Osteoblast (primary cell): ENCODE measurements around the gene CCNA2. TPM values are rescaled to one million over a fixed set of nuclear protein-coding genes. Genes with fewer than 3 reads are reported as not detected.

Source experiments
- DNase-seq: peaks from one replicate; pipeline ENCODE4 v3.0.0; 2011; ENCODE audit warnings: low spot score, mixed read lengths; ENCODE audit not compliant: insufficient read length; ENCODE audit errors: missing footprints
- H2AFZ ChIP-seq: 2 replicates; pipeline ENCODE4 v1.6.0; 2011; ENCODE audit warnings: mild to moderate bottlenecking, low read length
- H3K27ac ChIP-seq: 2 replicates; pipeline ENCODE4 v1.5.1; 2011; ENCODE audit warnings: mild to moderate bottlenecking, low read depth, low read length, moderate library complexity
- H3K27me3 ChIP-seq: 2 replicates; pipeline ENCODE4 v1.6.0; 2012; ENCODE audit warnings: mild to moderate bottlenecking, control low read depth, inconsistent platforms, low read length, moderate library complexity; ENCODE audit not compliant: insufficient read depth
- H3K36me3 ChIP-seq: 2 replicates; pipeline ENCODE4 v1.5.1; 2011; ENCODE audit warnings: mild to moderate bottlenecking, low read length, control low read depth, moderate library complexity; ENCODE audit not compliant: insufficient read depth
- H3K4me1 ChIP-seq: 2 replicates; pipeline ENCODE4 v1.5.1; 2011; ENCODE audit warnings: mild to moderate bottlenecking, low read length, control low read depth, moderate library complexity; ENCODE audit not compliant: insufficient read depth
- H3K4me2 ChIP-seq: 2 replicates; pipeline ENCODE4 v1.6.0; 2011; ENCODE audit warnings: mild to moderate bottlenecking, low read length; ENCODE audit not compliant: insufficient read depth
- H3K4me3 ChIP-seq: fragments of 200-600 bp; sonication (generic); 3 replicates; pipeline ENCODE4 v1.5.1; 2012; ENCODE audit warnings: mild to moderate bottlenecking, low read length, inconsistent platforms; ENCODE audit not compliant: insufficient read depth
- H3K79me2 ChIP-seq: 2 replicates; pipeline ENCODE4 v1.6.0; 2012; ENCODE audit warnings: mild to moderate bottlenecking, low read length, control low read depth, inconsistent platforms; ENCODE audit not compliant: insufficient read depth
- H3K9me3 ChIP-seq: 2 replicates; pipeline ENCODE4 v1.5.1; 2011; ENCODE audit warnings: low read depth, low read length, control low read depth
- H4K20me1 ChIP-seq: 2 replicates; pipeline ENCODE4 v1.6.0; 2012; ENCODE audit warnings: mild to moderate bottlenecking, low read length, control low read depth; ENCODE audit not compliant: insufficient read depth
- CTCF ChIP-seq: IDR thresholded peaks from 2 replicates; pipeline ENCODE4 v1.5.1; 2011; ENCODE audit warnings: mild to moderate bottlenecking, low read depth, low read length, moderate library complexity; ENCODE audit errors: extremely low read depth
- total RNA-seq: library from RNA; depleted of rRNA; stranded (reverse); fragments of >200 nt; gene quantifications from 2 replicates; pipeline ENCODE4 v1.2.3, GENCODE V29; 2012

Gene CCNA2
- total RNA-seq, 1 donor: 8.7 TPM

DNA sequence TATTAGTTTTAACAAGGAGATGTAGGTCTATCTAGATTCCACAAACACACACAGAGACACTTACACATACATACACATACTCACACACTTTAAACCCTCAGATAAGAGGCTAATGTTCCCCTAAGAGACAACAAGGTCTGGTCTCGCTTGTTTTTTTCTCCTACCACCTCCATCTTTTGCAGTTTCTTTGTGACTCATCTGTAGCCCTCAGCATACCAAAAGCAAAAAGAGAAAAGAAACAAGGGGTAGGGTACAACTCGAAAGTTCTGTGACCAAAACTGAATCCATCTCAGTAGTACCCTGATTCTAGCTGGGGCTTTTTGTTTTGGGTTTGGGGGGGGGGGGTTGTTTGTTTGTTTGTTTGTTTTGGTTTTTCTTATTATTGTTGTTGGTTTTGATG, 34.8 kb downstream of the CCNA2 start:
- no peaks in the 10 kb centered on the region for H3K36me3 ChIP-seq
- no peaks in the 10 kb centered on the region for H4K20me1 ChIP-seq
- peak overlapping the region; percentile 80 for H2AFZ ChIP-seq
- H3K79me2 ChIP-seq: no peaks in the 10 kb centered on the region
- no peak overlapping the region for H3K4me3 ChIP-seq
- H3K27me3 ChIP-seq: no peaks in the 10 kb centered on the region
- peaks cover 2% of the 10 kb centered on the region for H3K9me3 ChIP-seq
- H3K27ac ChIP-seq: peak overlapping the region; percentile 88
- H3K4me2 ChIP-seq: peak overlapping the region; percentile 21
- DNase-seq: no peak
- peaks cover 69% of the 10 kb centered on the region for H3K4me1 ChIP-seq
- TF ChIP-seq CTCF: no peak

DNA sequence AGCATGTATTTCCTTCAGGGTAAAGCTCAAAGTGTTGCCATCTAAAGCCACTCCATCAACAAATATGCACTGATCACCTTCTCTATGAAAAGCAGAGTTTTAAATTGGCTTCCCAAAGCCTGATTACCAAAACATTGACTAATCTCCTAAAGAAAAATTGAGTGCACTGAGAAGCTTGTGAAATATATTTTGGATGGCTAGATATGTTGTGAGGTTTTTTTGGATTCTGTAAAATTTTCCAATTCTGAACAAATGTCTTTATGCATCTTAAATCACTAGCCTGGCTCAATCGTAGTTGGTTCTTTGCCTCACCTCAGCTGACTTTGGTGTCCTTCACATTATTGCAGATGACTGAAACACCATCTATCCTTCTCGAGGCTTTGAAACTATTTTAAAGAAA, 37.5 kb downstream of the CCNA2 start:
- no peak for TF ChIP-seq CTCF
- peaks cover 57% of the 10 kb centered on the region for H3K4me1 ChIP-seq
- DNase-seq: no peak
- peak overlapping the region; percentile 97 for H3K27ac ChIP-seq
- H3K4me2 ChIP-seq: no peak overlapping the region
- no peaks in the 10 kb centered on the region for H3K36me3 ChIP-seq
- H3K4me3 ChIP-seq: no peak overlapping the region
- no peaks in the 10 kb centered on the region for H3K27me3 ChIP-seq
- no peaks in the 10 kb centered on the region for H3K79me2 ChIP-seq
- H4K20me1 ChIP-seq: no peaks in the 10 kb centered on the region
- H2AFZ ChIP-seq: no peak overlapping the region
- H3K9me3 ChIP-seq: peaks cover 2% of the 10 kb centered on the region

GRCh38 chr4:121785479-121785878, 38.2 kb downstream of the CCNA2 start:
- Histone ChIP-seq H4K20me1 (no peaks in the 10 kb centered on the region), H3K4me2 (peak overlapping the region; percentile 69), H3K79me2 (no peaks in the 10 kb centered on the region), H3K9me3 (peaks cover 2% of the 10 kb centered on the region), H2AFZ (peak overlapping the region; percentile 9), H3K36me3 (no peaks in the 10 kb centered on the region), H3K27me3 (no peaks in the 10 kb centered on the region), H3K27ac (peak overlapping the region; percentile 97), H3K4me1 (peaks cover 50% of the 10 kb centered on the region), H3K4me3 (peak overlapping the region; percentile 5)
- no peak for TF ChIP-seq CTCF
- no peak for DNase-seq

DNA sequence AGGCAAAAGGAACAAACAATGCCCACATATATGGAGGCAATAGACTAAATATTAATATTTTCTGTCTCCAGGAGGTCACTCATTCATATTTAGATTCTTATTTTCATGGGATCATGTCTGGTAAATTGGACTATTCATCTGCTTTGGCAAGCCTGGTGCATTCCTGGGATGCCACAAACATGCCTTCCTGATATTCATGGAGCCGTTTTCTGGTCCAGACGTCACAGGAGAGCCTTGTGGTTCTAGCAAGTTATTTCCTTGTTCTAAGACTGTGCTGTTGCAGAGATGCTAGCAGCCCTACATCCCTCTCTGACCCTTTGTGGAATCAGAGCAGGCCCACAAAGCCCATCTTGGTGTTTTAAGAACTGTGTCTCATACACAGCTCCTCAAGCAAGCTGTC, 38.7 kb downstream of the CCNA2 start:
- H3K4me1 ChIP-seq: peaks cover 45% of the 10 kb centered on the region
- no peaks in the 10 kb centered on the region for H3K79me2 ChIP-seq
- DNase-seq: peak; percentile 77
- peaks cover 2% of the 10 kb centered on the region for H3K9me3 ChIP-seq
- TF ChIP-seq CTCF: no peak
- H3K4me3 ChIP-seq: peak overlapping the region; percentile 5
- H3K27me3 ChIP-seq: no peaks in the 10 kb centered on the region
- no peaks in the 10 kb centered on the region for H3K36me3 ChIP-seq
- H3K27ac ChIP-seq: peak overlapping the region; percentile 97
- H2AFZ ChIP-seq: peak overlapping the region; percentile 9
- H4K20me1 ChIP-seq: no peaks in the 10 kb centered on the region
- peak overlapping the region; percentile 69 for H3K4me2 ChIP-seq
